HG02970 (cell line): ENCODE results near the gene PEX5L.

Experiments
- ATAC-seq: cut with Tn5 transposase; IDR thresholded peaks from one replicate; pipeline ENCODE4 v1.9.1; 2021; ENCODE audit warnings: mild to moderate bottlenecking, moderate library complexity, moderate number of reproducible peaks; ENCODE audit not compliant: unreplicated experiment, low FRiP score

Gene PEX5L

GRCh38 chr3:179853176-179853575 is 183.6 kb downstream of the PEX5L start:
- no peak for ATAC-seq

- ATAC-seq, result no peak
Observed at GRCh38 chr3:179852142-179852905, 184.4 kb downstream of the PEX5L start.

GRCh38 chr3:179848711-179849110 is 188.0 kb downstream of the PEX5L start:
- no peak for ATAC-seq

GRCh38 chr3:179842061-179842460 is 194.7 kb downstream of the PEX5L start:
- no peak for ATAC-seq

GRCh38 chr3:179840985-179841384 is 195.8 kb downstream of the PEX5L start:
- ATAC-seq, result no peak

- no peak for ATAC-seq
Observed at GRCh38 chr3:179837374-179837773, 199.4 kb downstream of the PEX5L start.

GRCh38 chr3:179833294-179833693 is 203.4 kb downstream of the PEX5L start:
- ATAC-seq, result no peak

- no peak for ATAC-seq
Observed at GRCh38 chr3:179832333-179832854, 204.3 kb downstream of the PEX5L start.

GRCh38 chr3:179829401-179829800 is 207.3 kb downstream of the PEX5L start:
- ATAC-seq, result no peak

GRCh38 chr3:179828738-179829137 is 208.0 kb downstream of the PEX5L start:
- no peak for ATAC-seq

- ATAC-seq, result no peak
Observed at GRCh38 chr3:179826247-179826637, 210.5 kb downstream of the PEX5L start.

GRCh38 chr3:179825527-179826246 is 211.1 kb downstream of the PEX5L start:
- no peak for ATAC-seq

- no peak for ATAC-seq
Observed at GRCh38 chr3:179822296-179822695, 214.4 kb downstream of the PEX5L start.

GRCh38 chr3:179819379-179819778 is 217.4 kb downstream of the PEX5L start:
- ATAC-seq, result no peak

- ATAC-seq, result no peak
Observed at GRCh38 chr3:179812096-179812382, 224.7 kb downstream of the PEX5L start.

GRCh38 chr3:179811321-179812095 is 225.2 kb downstream of the PEX5L start:
- ATAC-seq, result peak; percentile 48

- ATAC-seq, result no peak
Observed at GRCh38 chr3:179809639-179810038, 227.1 kb downstream of the PEX5L start.

- ATAC-seq, result no peak
Observed at GRCh38 chr3:179807588-179807987, 229.1 kb downstream of the PEX5L start.

- no peak for ATAC-seq
Observed at GRCh38 chr3:179806177-179806576, 230.6 kb downstream of the PEX5L start.

GRCh38 chr3:179801856-179802255 is 234.9 kb downstream of the PEX5L start:
- no peak for ATAC-seq

GRCh38 chr3:179801263-179801662 is 235.5 kb downstream of the PEX5L start:
- no peak for ATAC-seq
